ENCODE data around the gene TMC2.

DNA sequence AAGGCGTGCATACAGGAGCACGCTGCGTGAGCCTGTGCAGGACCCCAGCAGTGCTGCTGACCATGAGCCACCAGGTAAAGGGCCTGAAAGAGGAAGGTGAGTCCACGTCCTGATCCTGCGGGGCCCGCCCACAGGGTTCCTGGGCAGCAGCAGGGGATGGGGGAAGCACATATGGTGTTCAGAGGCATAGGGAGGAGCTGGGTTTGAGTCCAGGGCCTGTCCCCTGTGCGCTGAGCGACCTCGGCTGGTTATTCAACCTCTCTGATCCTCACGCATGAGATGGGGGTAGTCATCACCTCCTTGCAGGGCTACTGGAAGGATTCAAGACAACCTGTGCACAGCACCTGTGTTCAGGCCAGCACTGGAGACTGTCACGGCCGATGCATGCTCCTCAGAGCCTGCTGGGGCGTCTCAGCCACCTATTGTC, at the start of gene TMC2:
- TF ChIP-seq, protein P1, sequence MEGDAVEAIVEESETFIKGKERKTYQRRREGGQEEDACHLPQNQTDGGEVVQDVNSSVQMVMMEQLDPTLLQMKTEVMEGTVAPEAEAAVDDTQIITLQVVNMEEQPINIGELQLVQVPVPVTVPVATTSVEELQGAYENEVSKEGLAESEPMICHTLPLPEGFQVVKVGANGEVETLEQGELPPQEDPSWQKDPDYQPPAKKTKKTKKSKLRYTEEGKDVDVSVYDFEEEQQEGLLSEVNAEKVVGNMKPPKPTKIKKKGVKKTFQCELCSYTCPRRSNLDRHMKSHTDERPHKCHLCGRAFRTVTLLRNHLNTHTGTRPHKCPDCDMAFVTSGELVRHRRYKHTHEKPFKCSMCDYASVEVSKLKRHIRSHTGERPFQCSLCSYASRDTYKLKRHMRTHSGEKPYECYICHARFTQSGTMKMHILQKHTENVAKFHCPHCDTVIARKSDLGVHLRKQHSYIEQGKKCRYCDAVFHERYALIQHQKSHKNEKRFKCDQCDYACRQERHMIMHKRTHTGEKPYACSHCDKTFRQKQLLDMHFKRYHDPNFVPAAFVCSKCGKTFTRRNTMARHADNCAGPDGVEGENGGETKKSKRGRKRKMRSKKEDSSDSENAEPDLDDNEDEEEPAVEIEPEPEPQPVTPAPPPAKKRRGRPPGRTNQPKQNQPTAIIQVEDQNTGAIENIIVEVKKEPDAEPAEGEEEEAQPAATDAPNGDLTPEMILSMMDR (IDR thresholded peaks at IDR 0.05), result no peak
- TF ChIP-seq POLR2AphosphoS5 (IDR thresholded peaks at IDR 0.05), result no peak

Data from breast epithelium (tissue), 3 donors.